Adrenal gland (tissue), 12 donors: Measurements from ENCODE around the gene TRPC6. TPM values are rescaled to one million over a fixed set of nuclear protein-coding genes. Genes with fewer than 3 reads are reported as not detected.

Source experiments
- DNase-seq, 7 donors: peaks; one replicate each; pipeline ENCODE4 v3.0.0-alpha.2; 2019 to 2020
- H3K27ac ChIP-seq, 5 donors: fragments of 200-600 bp; sonication (generic) in 4 of 5; 1 replicate in 3 of 5; 2 replicates in 2 of 5; pipeline versions ENCODE4 v1.5.1 to v1.8.0; 2016 to 2020; ENCODE audit warnings: mild to moderate bottlenecking in 1 of 5
- H3K27me3 ChIP-seq: fragments of 200-600 bp; 2 replicates; pipeline ENCODE4 v1.8.0; 2021
- H3K36me3 ChIP-seq, 2 donors: fragments of 200-600 bp; replicated peaks in 1 of 2; 1 replicate in 1 of 2; 2 replicates in 1 of 2; pipeline versions ENCODE4 v1.5.1 to v1.8.0; 2018 to 2022
- H3K4me1 ChIP-seq, 2 donors: fragments of 200-600 bp; replicated peaks in 1 of 2; 1 replicate in 1 of 2; 2 replicates in 1 of 2; pipeline versions ENCODE4 v1.5.1 to v1.8.0; 2018 to 2021
- H3K4me3 ChIP-seq, 4 donors: fragments of 200-600 bp; sonication (generic) in 3 of 4; one replicate each; pipeline ENCODE4 v1.5.1; 2016 to 2018
- H3K9me3 ChIP-seq, 3 donors: fragments of 200-600 bp; sonication (generic) in 1 of 3; replicated peaks in 1 of 3; 1 replicate in 2 of 3; 2 replicates in 1 of 3; pipeline versions ENCODE4 v1.5.1 to v1.8.0; 2016 to 2021
- CTCF ChIP-seq, 6 experiments: fragments of 450-650 bp in 4 of 6; fragments of 200-600 bp in 2 of 6; sonication (generic) in 1 of 6; IDR thresholded peaks; 1 replicate in 5 of 6; 2 replicates in 1 of 6; pipeline versions ENCODE4 v1.5.1 to v1.8.0; 2016 to 2021; ENCODE audit warnings: antibody characterized with exemption in 6 of 6, mild to moderate bottlenecking in 2 of 6, moderate library complexity in 1 of 6
- POLR2A ChIP-seq, 2 donors: fragments of 450-650 bp; IDR thresholded peaks; one replicate each; pipeline ENCODE4 v1.6.1; 2017; ENCODE audit warnings: antibody characterized with exemption in 2 of 2, mild to moderate bottlenecking in 2 of 2, moderate library complexity in 1 of 2
- WGBS, 4 donors: extraction: QIAGEN DNeasy Blood & Tissue Kit in 2 of 4; methylation state at CpG; one replicate each; pipeline versions ENCODE4 v1.1.5 to v1.1.7; 2013 to 2017; 5-methylcytosine and 5-hydroxymethylcytosine counted together
- intact Hi-C, 2 donors: fragments of 100-400 bp; cut with DNase I; formaldehyde crosslinking; loops; one replicate each; pipeline versions ENCODE4 v1.14.1 to v1.15.0; 2022 to 2023
- polyA plus RNA-seq, 3 donors: library from polyadenylated mRNA; stranded (reverse); fragments of 200-250 nt in 2 of 3; fragments of 350-450 nt in 1 of 3; fragmentation: Illumina TruSeq in 1 of 3; extraction: RNeasy Lipid Tissue Mini Kit (QIAGEN cat#74804) in 1 of 3; gene quantifications; one replicate each; pipeline ENCODE4 v1.2.3, GENCODE V29; 2013 to 2014
- total RNA-seq, 9 donors: library from RNA; depleted of rRNA in 4 of 9; stranded (reverse); fragments of >200 nt in 4 of 9; fragments of 120-200 nt in 1 of 9; fragmentation: NEBNext Ultra II Directional in 1 of 9; extraction: Animal tissue kit (Norgen Biotek cat#: 25700) in 1 of 9; gene quantifications; one replicate each; pipeline versions ENCODE4 v1.1.0 to v1.2.4, GENCODE V29; 2013 to 2023
- donor health status: healthy with polysubstance abuse.
- donor health status: Bipolar disorder and iron deficiency.
- donor health status: DM: yes; HTN: yes; CAD: no.
- donor health status: DM: no; HTN: no; CAD: no.
- donor health status: DM: no; HTN: no; CAD: no.
- donor health status: DM: yes; HTN: yes; CAD: no.

Gene TRPC6
- total and polyA plus RNA-seq, 12 donors, result 0.24 to 2.8 (median 0.55) TPM; not detected in 1

DNA sequence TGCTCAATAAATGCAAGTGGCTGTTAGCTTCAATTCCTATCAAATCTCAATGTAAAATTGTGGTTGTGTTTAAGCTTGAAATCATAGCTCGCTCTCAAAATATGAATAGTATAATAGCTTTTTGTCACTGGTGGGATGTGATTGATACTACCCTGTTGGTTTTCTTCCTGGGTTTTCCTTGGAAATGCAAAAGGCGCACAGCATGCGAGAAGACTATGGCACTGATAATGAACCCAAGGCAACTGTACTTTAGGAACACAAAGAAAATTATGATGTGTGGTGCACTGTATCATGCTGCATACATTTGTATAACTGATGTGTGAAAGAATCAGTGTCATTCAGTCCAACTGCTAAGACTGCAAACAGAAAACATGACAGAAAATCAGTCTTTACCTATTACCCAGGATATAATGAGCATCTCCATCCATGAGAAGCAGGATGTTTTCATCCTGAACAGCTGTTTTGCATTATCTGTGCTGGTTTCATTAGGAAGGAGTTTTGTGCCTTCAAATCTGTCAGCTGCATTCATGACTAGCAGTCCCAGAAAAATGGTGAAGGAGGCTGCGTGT lies 101.2 kb downstream of the TRPC6 start:
- H3K4me1 ChIP-seq, result no peaks in the 10 kb centered on the region
- H3K27ac ChIP-seq, result no peak overlapping the region
- 63 to 94% (median 92%) methylated on average over 4 of the region's 4 CpGs for WGBS, 4 donors
- no peaks in the 10 kb centered on the region for H3K36me3 ChIP-seq
- no peaks in the 10 kb centered on the region for H3K27me3 ChIP-seq
- H3K9me3 ChIP-seq, result no peaks in the 10 kb centered on the region
- DNase-seq, result no peak
- H3K4me3 ChIP-seq, result no peak overlapping the region
- TF ChIP-seq CTCF (IDR thresholded peaks at IDR 0.05), result no peak
- no peak for TF ChIP-seq POLR2A (IDR thresholded peaks at IDR 0.05)
- intact Hi-C loops, result no loop called here

- TF ChIP-seq POLR2A (IDR thresholded peaks at IDR 0.05) (no peak), CTCF (IDR thresholded peaks at IDR 0.05) (no peak)
- H3K27me3 ChIP-seq, result no peaks in the 10 kb centered on the region
- no peaks in the 10 kb centered on the region for H3K36me3 ChIP-seq
- H3K4me3 ChIP-seq, result no peak overlapping the region
- intact Hi-C loops, result no loop called here
- no peak overlapping the region for H3K27ac ChIP-seq
- H3K9me3 ChIP-seq, result no peaks in the 10 kb centered on the region
- H3K4me1 ChIP-seq, result no peaks in the 10 kb centered on the region
- WGBS, 4 donors, result 81 to 88% (median 82%) methylated on average over 13 of the region's 13 CpGs
- DNase-seq, result no peak
Measured at GRCh38 chr11:101478587-101479369, 105.0 kb downstream of the TRPC6 start.

DNA sequence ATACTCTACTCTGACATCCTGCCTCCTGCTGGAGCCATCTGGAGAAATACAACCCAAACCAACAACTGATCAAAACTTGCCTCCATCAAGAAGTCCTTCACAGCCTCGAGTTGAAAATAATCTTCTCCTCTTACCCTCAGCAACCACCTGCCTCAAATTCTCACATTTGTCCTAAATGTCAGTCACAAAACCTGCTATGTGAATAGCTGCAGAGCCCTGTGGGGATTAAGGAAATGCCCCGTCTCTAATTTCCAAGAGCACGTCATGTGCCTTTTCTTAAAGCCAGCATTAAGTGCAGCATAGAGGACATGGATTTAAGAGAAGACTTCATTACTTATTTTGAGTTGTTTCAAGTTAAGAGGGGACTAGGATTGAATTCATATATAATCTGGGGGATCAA lies 105.9 kb downstream of the TRPC6 start:
- TF ChIP-seq CTCF (IDR thresholded peaks at IDR 0.05) (no peak), POLR2A (IDR thresholded peaks at IDR 0.05) (no peak)
- no peaks in the 10 kb centered on the region for H3K27me3 ChIP-seq
- no peak overlapping the region for H3K4me3 ChIP-seq
- DNase-seq, result no peak
- intact Hi-C loops, result no loop called here
- no peaks in the 10 kb centered on the region for H3K4me1 ChIP-seq
- 80 to 88% (median 84%) methylated on average over 3 of the region's 3 CpGs for WGBS, 4 donors
- no peaks in the 10 kb centered on the region for H3K9me3 ChIP-seq
- H3K27ac ChIP-seq, result no peak overlapping the region
- no peaks in the 10 kb centered on the region for H3K36me3 ChIP-seq

DNA sequence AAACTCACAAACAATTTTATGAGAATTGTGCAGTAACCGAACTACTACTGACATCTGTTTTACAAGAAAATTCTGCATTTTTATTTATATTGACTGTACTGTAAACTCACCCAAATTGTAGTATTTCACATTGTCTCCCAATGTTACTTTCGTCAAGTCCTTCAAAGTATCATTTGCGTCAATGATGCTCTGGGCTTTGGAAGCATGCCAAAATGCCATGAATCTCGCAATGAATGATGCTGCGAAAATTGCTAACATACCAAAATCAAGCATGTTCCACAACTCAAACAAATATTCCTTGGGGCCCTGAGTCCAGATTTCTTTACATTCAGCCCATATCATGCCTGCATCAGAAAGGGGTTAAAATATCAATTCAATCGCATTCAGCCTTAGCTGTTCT lies 107.6 kb downstream of the TRPC6 start:
- Histone ChIP-seq H3K27me3 (no peaks in the 10 kb centered on the region), H3K4me1 (no peaks in the 10 kb centered on the region), H3K36me3 (no peaks in the 10 kb centered on the region), H3K27ac (no peak overlapping the region), H3K9me3 (no peaks in the 10 kb centered on the region), H3K4me3 (no peak overlapping the region)
- no peak for TF ChIP-seq POLR2A (IDR thresholded peaks at IDR 0.05)
- TF ChIP-seq CTCF (IDR thresholded peaks at IDR 0.05), result no peak
- 88 to 91% (median 89%) methylated on average over 6 of the region's 6 CpGs for WGBS, 4 donors
- intact Hi-C loops, result no loop called here
- no peak for DNase-seq
